RWPE1 (cell line): ENCODE data around the gene INTS1.
A peak's percentile ranks its signal among the peaks of the same experiment; 100 is the strongest.

Experiments
- CTCF ChIA-PET: fragments of 350-600 bp; sonication (Branson Sonifier 250); formaldehyde crosslinking; extraction: SDS; loops from one replicate; lab custom pipeline; 2021; lab: Yijun Ruan, JAX
- POLR2A ChIA-PET: fragments of 400-600 bp; formaldehyde crosslinking; extraction: SDS; loops from one replicate; lab custom pipeline; 2020; ENCODE audit warnings: antibody characterized with exemption; ENCODE audit not compliant: low non-redundant PET; lab: Yijun Ruan, JAX
- DNase-seq: peaks from one replicate; pipeline ENCODE4 v3.0.0; 2012; ENCODE audit warnings: low spot score
- H3K27ac ChIP-seq: fragments of 450-650 bp; 2 replicates; pipeline ENCODE4 v1.5.1; 2017
- TF ChIP-seq, protein P1 (sequence below): fragments of 450-650 bp; conservative IDR thresholded peaks from 2 replicates; pipeline ENCODE4 v1.5.1; 2017; ENCODE audit warnings: low read depth, mild to moderate bottlenecking

INTS1 gene

GRCh38 chr7:1549357-1550004, 45.3 kb upstream of the INTS1 start:
- no peak for DNase-seq
- ChIA-PET POLR2A (no interaction called here), CTCF (interaction anchor here (0.5 to 0.6 kb wide), 2 partner anchors 41 to 42 kb away, joined by 4 read pairs; no protein-coding TSS in a partner anchor)
- TF ChIP-seq, protein P1, sequence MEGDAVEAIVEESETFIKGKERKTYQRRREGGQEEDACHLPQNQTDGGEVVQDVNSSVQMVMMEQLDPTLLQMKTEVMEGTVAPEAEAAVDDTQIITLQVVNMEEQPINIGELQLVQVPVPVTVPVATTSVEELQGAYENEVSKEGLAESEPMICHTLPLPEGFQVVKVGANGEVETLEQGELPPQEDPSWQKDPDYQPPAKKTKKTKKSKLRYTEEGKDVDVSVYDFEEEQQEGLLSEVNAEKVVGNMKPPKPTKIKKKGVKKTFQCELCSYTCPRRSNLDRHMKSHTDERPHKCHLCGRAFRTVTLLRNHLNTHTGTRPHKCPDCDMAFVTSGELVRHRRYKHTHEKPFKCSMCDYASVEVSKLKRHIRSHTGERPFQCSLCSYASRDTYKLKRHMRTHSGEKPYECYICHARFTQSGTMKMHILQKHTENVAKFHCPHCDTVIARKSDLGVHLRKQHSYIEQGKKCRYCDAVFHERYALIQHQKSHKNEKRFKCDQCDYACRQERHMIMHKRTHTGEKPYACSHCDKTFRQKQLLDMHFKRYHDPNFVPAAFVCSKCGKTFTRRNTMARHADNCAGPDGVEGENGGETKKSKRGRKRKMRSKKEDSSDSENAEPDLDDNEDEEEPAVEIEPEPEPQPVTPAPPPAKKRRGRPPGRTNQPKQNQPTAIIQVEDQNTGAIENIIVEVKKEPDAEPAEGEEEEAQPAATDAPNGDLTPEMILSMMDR: no peak
- H3K27ac ChIP-seq: no peak overlapping the region

DNA sequence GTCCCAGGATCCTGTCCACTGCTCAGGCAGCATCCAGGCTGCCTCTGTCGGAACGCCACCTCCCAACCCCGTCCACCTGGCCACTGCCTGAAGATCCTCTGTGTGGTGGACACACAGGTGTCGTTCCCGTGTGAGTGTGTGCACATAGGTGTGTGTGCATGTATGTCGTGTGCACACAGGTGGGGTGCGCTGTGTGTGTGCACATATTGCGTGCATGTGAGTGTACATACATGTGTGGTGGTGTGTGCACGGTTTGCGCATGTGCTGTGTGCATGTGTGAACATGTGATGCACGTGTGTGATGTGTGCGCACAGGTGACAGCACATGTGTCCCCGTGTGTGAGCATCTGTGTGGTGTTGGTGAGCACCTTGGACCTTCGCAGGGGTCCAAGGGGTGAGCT, 44.8 kb upstream of the INTS1 start:
- DNase-seq: no peak
- ChIA-PET CTCF (interaction anchor here (0.6 to 0.7 kb wide), 2 partner anchors 40 to 75 kb away, joined by 4 read pairs; no protein-coding TSS in a partner anchor), POLR2A (no interaction called here)

GRCh38 chr7:1548438-1548831, 44.2 kb upstream of the INTS1 start:
- H3K27ac ChIP-seq: peak overlapping the region; percentile 12; the same call in 1 of the 2 replicates
- DNase-seq: no peak
- TF ChIP-seq, protein P1: no peak
- ChIA-PET POLR2A (no interaction called here), CTCF (interaction anchor here (0.7 to 1.4 kb wide), 2 partner anchors 8 to 75 kb away, joined by 4 read pairs; partner anchors contain the start of gene TMEM184A)

More for the DNA sequence above, 44.8 kb upstream of the INTS1 start:
- peak overlapping the region; percentile 12; the same call in 1 of the 2 replicates for H3K27ac ChIP-seq
- TF ChIP-seq, protein P1: no peak

GRCh38 chr7:1547777-1548437, 43.7 kb upstream of the INTS1 start:
- CTCF ChIA-PET: interaction anchor here (0.6 to 1.4 kb wide), 4 partner anchors 8 to 709 kb away, joined by 3 to 4 read pairs (median 4); partner anchors contain the start of gene TMEM184A
- POLR2A ChIA-PET: no interaction called here
- H3K27ac ChIP-seq: peak overlapping the region; percentile 12; the same call in 1 of the 2 replicates
- no peak for DNase-seq
- TF ChIP-seq, protein P1: no peak

GRCh38 chr7:1546909-1547776, 43.0 kb upstream of the INTS1 start:
- peak overlapping the region; percentile 52 for H3K27ac ChIP-seq
- ChIA-PET CTCF (interaction anchor here (0.6 to 1.4 kb wide), 4 partner anchors 9 to 710 kb away, joined by 3 to 5 read pairs (median 4); partner anchors contain the start of gene TMEM184A), POLR2A (no interaction called here)
- TF ChIP-seq, protein P1: no peak
- DNase-seq: no peak
